Astrocyte of the hippocampus (primary cell): ENCODE results near the gene ACP1.
"Not testable (repeated sequence)": the region's sequence is repeated elsewhere in the genome, so short reads cannot be mapped to it uniquely, and the experiment has no call there.

Source experiments
- DNase-seq: peaks from one replicate; pipeline ENCODE4 v3.0.0; 2011; ENCODE audit warnings: low read depth, low spot score

Gene ACP1

DNA sequence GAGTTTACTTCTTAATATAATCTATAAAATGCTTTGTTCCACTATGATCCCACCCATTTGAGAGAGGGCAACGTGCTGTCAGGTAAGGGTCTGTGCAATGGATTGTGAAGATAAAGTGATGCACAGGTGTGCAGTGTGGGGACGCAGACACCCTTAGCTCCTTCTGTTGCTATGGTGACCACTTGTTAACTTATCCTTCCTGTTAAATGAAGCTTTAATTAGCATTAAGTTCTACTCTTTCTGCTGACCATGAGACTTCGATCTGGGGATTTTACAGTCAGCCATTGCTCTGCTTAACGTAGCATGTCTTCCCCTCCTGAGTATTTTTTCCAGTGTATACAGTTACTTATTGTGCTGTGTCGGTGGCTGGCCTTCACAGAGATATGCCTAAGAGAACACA lies 46.2 kb downstream of the ACP1 start:
- DNase-seq, result no peak

DNA sequence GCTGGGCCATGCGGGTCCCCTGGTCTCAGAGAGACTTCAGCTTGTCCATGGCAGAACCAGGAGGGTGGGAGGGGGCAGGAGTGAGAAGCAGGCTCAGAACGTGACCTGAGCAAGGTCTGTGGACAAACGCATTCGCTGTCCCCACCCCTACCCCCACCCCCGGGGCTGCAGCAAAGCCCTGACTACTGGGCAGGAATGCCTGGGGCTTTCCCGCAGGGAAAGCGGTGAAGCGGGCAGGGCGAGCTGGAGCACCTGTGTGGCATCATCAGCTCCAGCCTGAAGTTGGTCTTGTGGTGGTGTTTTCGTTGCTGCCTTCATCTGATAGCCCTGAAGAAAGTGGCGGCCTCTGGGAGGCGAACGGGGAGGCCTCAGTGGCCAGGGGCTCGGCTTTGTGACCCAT lies 49.2 kb downstream of the ACP1 start:
- DNase-seq, result no peak

DNA sequence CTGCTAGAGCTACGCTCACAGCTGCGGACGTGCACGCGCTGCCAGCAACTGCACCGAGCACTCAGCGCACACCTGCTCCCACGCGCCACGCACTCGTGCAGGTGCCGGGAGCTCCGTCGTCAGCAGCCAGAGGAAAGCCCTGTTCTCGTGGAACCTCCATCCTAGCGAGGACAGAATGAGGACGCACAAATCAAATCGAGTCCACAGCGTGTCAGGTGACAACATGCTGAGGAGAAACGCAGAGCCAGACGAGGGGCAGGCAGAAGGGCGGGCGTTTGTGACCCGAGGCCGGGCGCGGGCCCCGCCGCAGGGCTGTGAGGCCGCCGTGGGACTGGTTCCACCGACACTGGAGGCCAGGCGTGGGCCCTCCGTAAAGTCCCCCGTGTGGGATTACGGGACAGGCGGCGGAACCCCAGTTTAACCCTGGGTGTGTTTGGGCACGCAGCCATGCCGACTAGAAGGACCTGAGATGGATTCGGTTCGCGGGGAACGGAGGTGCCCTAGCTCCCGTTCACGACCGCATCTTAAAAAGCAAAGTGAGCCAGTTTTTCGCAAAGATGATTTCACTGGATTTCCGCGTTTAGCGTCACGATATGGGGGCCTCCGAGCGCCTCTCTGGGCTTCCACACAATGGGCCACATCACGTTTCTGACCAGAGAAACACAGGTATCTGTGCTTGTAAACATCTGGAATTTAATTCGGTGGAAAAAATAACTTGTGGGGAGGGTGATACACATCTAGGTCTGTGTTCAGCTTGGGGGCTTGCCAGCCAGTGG lies 50.0 kb downstream of the ACP1 start:
- DNase-seq, result no peak

DNA sequence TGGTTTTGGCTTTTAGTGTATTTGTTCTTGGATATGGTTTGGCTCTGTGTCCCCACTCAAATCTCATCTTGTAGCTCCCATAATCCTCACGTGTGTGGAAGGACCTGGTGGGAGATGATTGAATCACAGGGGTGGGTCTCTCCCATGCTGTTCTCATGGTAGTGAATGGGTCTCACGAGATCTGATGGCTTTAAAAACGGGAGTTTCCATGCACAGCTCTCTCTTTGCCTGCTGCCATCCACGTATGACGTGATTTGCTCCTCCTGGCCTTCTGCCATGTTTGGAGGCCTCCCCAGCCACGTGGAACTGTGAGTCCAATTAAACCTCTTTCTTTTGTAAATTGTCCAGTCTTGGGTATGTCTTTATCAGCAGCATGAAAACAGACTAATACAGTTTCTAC lies 51.2 kb downstream of the ACP1 start:
- not testable (repeated sequence) for DNase-seq

DNA sequence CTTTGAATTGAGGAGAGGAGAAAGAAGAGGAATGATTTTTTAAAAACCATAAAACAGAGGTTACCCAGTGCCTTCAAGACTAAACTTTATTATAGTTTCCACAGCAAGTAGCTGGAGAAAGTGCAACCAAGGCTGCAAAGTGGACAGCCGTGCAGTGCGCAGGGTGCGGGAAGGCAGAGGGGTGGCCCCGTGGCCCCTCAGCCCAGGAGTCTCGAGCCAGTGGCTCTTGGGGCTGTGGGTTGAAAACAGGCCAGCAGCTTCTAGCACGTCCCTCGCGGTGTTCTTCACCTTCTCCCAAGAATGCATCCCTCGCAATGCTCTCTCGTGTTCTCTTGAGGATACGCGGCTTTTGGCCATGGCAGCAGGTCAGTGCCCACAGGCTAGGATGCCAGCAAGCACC lies 51.6 kb downstream of the ACP1 start:
- no peak for DNase-seq

DNA sequence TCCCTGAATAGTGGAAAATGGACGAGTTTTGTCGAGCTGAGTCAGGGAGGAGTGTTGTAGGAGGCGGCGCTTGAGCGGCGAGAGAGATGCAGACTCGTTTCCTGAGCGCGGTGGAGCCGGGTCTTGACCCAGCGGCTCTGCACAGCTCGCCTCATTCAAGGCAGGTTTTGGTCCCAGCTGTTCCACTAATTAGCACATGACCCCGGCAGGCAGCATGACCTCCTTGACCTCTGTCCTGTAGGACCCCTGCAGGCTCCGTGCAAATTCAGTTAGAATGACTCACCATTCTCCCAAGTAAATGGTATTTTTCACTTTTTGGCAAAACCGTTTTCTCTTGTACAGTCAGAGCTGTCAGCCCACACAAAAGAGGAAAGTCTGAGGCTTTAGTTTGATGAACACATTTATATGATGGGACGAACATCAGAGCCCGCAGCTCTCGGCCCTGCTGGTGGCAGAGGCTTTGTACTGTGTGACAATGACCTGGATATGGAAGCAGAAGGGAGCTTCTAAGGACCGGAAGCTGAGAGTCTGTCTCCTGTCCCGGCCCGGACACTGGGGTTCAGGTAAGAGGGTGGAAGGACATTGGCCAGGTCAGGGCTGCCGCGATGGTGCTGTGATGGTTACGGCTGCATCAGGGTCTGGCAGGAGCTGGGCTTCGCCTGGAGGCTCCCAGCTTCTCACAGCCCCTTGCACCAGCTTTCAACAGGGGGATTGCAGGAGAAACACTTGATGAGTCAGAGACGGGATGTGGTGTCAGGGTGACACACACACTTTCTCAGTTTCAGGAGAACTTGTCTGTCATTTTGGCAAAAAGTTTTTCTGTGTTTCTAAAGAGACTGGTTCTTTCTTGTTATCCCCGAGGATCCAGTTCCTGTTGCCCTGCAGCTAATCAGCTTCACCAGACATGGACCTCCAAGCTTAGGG lies 53.0 kb downstream of the ACP1 start:
- DNase-seq, result peak; percentile 36

DNA sequence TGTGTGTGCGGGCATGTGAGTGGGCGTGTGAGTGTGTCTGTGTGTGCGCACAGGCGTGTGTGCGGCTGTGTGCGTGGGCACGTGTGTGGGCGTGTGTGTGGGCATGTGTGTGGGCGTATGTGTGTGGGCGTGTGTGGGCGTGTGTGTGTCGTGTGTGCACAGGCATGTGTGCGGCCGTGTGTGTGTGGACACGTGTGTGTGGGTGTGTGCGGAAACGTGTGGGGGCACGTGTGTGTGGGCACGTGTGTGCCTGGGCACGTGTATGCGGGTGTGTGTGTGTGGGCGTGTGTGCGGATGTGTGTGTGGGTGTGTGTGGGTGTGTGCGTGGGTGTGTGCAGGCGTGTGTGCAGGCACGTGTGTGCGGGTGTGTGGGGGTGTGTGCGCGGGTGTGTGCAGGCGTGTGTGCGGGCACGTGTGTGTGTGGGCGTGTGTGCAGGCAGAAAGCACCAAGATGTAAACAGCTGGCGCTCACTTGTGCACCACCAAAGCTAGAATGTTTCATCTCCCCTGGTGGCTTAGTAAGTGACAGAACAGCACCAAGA lies 54.4 kb downstream of the ACP1 start:
- DNase-seq, result no peak

DNA sequence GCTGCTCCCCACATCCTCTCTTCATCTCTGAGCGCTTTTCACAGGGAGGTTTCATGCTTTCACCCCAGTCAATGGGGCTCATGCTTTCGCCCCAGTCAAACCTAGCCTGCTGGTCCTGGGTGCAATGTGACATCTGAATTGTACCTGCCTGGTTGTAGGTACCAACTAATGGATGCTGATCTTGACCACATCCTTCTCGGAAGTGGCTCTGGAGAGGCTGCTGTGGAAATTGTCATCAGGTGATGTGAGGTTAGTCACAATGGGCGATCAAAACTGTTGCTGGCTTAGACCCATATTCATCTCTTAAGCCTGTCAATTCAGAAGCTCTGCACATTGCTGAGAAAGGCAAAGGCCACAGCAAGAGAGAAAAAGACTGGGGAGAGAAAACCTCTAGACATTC lies 55.8 kb downstream of the ACP1 start:
- DNase-seq, result no peak

DNA sequence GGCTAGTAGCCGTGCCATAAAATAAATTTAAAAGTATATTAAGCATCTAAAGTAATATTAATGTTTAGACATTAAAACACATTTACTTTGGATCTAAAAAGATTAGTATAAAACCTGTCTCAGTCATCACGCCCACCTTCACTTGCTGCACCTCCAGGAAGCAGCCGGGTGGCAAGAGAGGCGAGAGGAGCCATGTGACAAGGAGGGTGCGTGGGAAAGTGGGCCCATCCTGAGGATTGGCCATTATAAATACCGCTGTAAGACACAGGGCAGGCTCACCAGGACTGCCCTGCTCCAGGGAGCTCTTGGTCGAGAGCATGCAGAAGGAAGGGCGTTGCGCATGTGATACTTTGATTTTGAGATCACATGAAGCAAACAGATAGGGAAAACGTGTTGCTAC lies 57.6 kb downstream of the ACP1 start:
- no peak for DNase-seq

DNA sequence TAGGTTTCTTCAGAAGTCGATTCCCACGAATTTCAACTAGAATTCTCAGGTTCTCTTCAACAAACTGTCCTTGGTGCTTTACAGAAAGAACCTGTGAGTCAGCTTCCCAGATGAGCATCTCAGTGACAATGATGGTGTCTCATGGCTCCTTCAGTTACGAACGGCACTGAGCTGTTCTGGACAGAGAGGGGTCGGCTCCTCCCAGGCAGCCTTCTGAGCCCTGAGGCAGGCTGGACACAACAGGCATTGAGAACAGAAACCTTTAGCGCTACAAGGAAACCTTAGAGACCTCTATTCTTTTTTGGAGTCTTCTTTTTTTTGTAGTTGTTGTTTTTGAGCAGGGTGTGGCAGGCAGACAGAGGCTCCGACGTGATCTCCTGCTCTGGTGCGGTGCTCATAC lies 58.3 kb downstream of the ACP1 start:
- no peak for DNase-seq
